GM18499 (cell line): ENCODE measurements around the gene VPS50.
A peak's percentile ranks its signal among the peaks of the same experiment; 100 is the strongest.
"Not testable (repeated sequence)": the region's sequence is repeated elsewhere in the genome, so short reads cannot be mapped to it uniquely, and the experiment has no call there.

Source experiments
- ATAC-seq: cut with Tn5 transposase; IDR thresholded peaks from one replicate; pipeline ENCODE4 v1.9.1; 2021; ENCODE audit warnings: moderate number of reproducible peaks; ENCODE audit not compliant: insufficient read depth, unreplicated experiment

VPS50 gene

GRCh38 chr7:93320887-93321286 lies 88.7 kb downstream of the VPS50 start:
- ATAC-seq = no peak

GRCh38 chr7:93326291-93326690 lies 94.1 kb downstream of the VPS50 start:
- ATAC-seq = not testable (repeated sequence)

GRCh38 chr7:93327006-93327633 lies 95.0 kb downstream of the VPS50 start:
- ATAC-seq = no peak

- ATAC-seq = no peak
These were observed 99.5 kb downstream of the VPS50 start for GRCh38 chr7:93331706-93332105.

GRCh38 chr7:93332172-93332571 lies 100.0 kb downstream of the VPS50 start:
- no peak for ATAC-seq

- no peak for ATAC-seq
These were observed 104.9 kb downstream of the VPS50 start for GRCh38 chr7:93337052-93337451.

- ATAC-seq = not testable (repeated sequence)
These were observed 110.0 kb downstream of the VPS50 start for GRCh38 chr7:93342178-93342577.

GRCh38 chr7:93350338-93350737 lies 118.2 kb downstream of the VPS50 start:
- ATAC-seq = no peak

GRCh38 chr7:93352881-93353280 lies 120.7 kb downstream of the VPS50 start:
- ATAC-seq = no peak

- ATAC-seq = no peak
These were observed 122.6 kb downstream of the VPS50 start for GRCh38 chr7:93354815-93355214.

GRCh38 chr7:93359520-93360198 lies 127.5 kb downstream of the VPS50 start:
- ATAC-seq = no peak

GRCh38 chr7:93361853-93362252 lies 129.7 kb downstream of the VPS50 start:
- ATAC-seq = no peak

- no peak for ATAC-seq
These were observed 132.6 kb downstream of the VPS50 start for GRCh38 chr7:93364806-93365205.

GRCh38 chr7:93365341-93365740 lies 133.2 kb downstream of the VPS50 start:
- no peak for ATAC-seq

- ATAC-seq = no peak
These were observed 134.7 kb downstream of the VPS50 start for GRCh38 chr7:93366816-93367215.

- no peak for ATAC-seq
These were observed 135.1 kb downstream of the VPS50 start for GRCh38 chr7:93367254-93367653.

GRCh38 chr7:93370937-93371336 lies 138.8 kb downstream of the VPS50 start:
- ATAC-seq = not testable (repeated sequence)

GRCh38 chr7:93373537-93373936 lies 141.4 kb downstream of the VPS50 start:
- ATAC-seq = no peak

- ATAC-seq = peak; percentile 58
These were observed 142.3 kb downstream of the VPS50 start for GRCh38 chr7:93374345-93374940.

GRCh38 chr7:93375603-93376002 lies 143.4 kb downstream of the VPS50 start:
- no peak for ATAC-seq

GRCh38 chr7:93378131-93378760 lies 146.1 kb downstream of the VPS50 start:
- ATAC-seq = no peak
